HG02870 (cell line): ENCODE measurements around the gene HIF1A.
"Not testable (repeated sequence)": the region's sequence is repeated elsewhere in the genome, so short reads cannot be mapped to it uniquely, and the experiment has no call there.

Source experiments
- ATAC-seq: cut with Tn5 transposase; IDR thresholded peaks from one replicate; pipeline ENCODE4 v1.9.1; 2021; ENCODE audit warnings: mild to moderate bottlenecking, moderate library complexity; ENCODE audit not compliant: unreplicated experiment

The HIF1A gene

DNA sequence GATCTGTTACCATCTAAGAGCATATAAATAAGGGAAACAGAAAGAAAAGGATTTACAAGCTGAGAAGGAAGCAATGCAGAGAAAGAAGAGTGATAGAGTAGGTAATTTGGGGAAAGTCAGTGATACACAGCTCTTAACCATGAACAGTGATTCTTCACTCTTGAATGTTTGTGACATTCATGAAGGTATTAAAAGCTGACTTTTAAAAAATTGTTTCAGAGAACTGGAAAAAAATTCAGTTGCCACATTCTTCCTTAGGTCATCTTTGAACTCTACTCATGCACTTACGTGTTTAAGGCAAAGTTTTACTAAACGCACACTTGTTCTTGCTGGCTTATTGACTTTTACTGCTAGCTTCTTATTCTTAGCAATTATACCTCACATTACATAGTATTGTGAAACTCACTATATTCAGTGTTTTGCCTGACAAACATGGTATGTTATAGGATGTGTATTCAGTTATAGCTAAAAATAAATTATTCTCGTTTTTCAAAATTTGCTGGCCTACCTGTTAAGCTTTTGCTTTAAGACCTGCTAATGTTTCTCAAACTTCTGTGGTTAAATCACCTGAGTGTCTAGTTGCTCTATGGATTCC is 10.9 kb downstream of the HIF1A start:
- no peak for ATAC-seq

DNA sequence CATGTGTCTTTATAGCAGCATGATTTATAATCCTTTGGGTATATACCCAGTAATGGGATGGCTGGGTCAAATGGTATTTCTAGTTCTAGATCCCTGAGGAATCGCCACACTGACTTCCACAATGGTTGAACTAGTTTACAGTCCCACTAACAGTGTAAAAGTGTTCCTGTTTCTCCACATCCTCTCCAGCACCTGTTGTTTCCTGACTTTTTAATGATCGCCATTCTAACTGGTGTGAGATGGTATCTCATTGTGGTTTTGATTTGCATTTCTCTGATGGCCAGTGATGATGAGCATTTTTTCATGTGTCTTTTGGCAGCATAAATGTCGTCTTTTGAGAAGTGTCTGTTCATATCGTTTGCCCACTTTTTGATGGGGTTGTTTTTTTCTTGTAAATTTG is 12.5 kb downstream of the HIF1A start:
- not testable (repeated sequence) for ATAC-seq

DNA sequence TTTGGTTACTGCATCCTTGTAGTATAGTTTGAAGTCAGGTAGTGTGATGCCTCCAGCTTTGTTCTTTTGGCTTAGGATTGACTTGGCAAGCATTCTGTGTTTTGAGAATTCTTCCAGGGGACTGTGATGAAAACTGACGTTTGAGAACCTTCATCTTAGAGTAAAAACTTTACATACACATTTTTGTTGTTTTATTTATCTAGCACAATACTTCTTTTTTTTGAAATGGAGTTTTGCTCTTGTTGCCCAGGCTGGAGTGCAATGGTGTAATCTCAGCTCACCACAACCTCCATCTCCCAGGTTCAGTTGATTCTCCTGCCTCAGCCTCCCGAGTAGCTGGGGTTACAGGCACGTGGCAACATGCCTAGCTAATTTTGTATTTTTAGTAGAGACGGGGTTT is 13.4 kb downstream of the HIF1A start:
- not testable (repeated sequence) for ATAC-seq

GRCh38 chr14:61710853-61711817 is 15.8 kb downstream of the HIF1A start:
- no peak for ATAC-seq

DNA sequence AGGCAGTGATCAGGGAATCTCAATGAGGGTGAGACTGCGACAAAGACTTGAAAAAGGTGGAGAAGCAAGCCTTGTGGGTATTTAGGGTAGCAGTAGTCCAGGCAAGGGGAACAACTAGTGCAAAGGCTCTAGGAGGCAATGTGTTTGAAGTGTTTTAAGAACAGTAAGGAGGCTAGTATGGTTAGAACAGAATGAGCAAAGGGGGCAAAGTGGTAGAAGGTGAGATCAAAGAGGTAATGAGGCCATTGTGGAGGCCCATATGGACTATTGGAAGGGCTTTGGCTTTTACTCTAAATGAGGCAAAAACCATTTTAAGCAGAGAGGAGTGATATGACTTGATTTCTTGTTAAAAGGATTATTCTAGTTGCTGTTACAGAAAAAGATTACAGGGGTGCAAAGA is 16.8 kb downstream of the HIF1A start:
- ATAC-seq = no peak

- ATAC-seq = no peak
These were observed 18.6 kb downstream of the HIF1A start for GRCh38 chr14:61713724-61714437.

GRCh38 chr14:61716956-61717355 is 21.6 kb downstream of the HIF1A start:
- ATAC-seq = no peak

GRCh38 chr14:61718039-61718438 is 22.7 kb downstream of the HIF1A start:
- ATAC-seq = no peak

- no peak for ATAC-seq
These were observed 24.3 kb downstream of the HIF1A start for GRCh38 chr14:61719344-61720293.

DNA sequence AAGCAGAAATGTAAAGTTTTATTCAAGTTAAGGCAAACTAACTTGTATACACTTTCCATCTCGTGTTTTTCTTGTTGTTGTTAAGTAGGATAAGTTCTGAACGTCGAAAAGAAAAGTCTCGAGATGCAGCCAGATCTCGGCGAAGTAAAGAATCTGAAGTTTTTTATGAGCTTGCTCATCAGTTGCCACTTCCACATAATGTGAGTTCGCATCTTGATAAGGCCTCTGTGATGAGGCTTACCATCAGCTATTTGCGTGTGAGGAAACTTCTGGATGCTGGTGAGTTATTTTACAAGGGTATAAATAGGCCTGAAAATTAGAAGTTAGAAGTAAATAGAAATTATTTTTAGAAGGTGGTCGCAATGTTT is 25.0 kb downstream of the HIF1A start:
- no peak for ATAC-seq

DNA sequence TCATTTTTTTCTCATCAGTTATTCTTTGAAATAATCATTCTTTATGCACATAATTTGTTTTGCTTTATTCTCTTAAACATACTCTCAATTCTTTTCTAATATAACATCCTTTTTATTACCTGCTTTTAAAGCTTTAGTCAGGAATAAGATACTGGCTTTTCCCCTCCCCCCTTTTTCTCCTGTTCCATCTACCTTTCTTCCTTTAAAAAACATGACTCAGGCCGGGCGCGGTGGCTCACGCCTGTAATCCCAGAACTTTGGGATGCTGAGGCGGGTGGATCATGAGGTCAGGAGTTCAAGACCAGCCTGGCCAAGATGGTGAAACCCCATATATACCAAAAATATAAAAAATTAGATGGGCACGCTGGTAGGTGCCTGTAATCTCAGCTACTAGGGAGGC is 25.4 kb downstream of the HIF1A start:
- ATAC-seq = no peak

GRCh38 chr14:61724133-61724532 is 28.8 kb downstream of the HIF1A start:
- no peak for ATAC-seq

DNA sequence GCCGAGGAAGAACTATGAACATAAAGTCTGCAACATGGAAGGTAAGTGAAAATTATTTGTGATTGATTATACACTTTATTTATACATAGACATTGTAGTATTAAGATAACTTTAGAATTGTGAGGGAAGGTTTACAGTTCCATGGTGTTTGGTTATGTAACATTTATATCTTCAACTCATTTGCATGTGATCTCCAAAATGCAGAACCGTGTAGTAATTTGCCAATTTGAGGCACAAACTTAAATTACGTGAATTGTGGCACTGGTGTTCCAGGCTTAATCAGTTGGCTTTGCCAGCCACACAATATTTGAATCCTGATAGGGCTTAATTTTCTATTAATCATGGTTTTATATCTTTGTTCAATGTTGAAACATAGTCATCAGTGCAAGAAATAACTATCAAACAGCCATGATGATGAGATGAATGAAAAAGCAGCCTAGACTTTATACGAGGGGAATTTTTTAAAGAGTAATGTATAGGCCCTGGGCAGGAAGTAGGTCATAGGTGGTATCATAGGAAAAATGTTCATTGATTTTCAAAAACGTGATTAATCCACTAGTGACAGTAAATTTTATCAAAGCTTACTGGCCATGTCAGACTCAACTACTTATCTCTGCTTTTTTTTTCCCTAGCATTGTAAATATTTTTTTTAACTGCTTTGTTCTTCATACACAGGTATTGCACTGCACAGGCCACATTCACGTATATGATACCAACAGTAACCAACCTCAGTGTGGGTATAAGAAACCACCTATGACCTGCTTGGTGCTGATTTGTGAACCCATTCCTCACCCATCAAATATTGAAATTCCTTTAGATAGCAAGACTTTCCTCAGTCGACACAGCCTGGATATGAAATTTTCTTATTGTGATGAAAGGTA is 31.7 kb downstream of the HIF1A start:
- no peak for ATAC-seq

DNA sequence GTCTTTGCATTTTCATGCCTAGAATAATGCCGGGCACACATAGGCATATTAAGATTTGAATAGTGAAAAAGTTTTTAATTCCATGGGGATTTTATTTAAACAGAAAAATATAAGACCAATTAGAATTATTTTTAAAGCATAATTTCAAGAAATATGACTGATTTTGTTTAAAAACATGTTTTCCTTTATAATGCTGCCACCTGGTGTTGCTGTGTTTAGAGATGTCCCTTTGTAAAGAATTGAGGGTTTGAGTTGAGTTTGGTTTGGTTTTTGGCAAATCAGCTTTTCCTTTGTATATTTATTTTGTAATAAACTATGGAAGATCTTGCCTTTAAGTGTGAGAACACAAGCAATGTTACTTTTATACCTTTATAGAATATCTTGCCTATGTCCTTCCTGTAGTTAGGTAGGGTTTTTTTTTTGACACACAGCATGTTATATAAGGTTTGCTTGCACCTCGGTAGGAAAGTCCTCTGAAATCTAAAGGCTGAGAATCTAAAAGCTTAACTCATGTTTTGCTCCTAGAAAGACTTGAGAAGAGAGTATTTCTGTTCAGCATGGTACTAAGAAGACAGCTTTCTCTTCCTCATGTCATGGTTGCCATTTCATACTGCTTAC is 35.6 kb downstream of the HIF1A start:
- ATAC-seq = no peak

GRCh38 chr14:61733972-61734371 is 38.7 kb downstream of the HIF1A start:
- ATAC-seq = no peak

DNA sequence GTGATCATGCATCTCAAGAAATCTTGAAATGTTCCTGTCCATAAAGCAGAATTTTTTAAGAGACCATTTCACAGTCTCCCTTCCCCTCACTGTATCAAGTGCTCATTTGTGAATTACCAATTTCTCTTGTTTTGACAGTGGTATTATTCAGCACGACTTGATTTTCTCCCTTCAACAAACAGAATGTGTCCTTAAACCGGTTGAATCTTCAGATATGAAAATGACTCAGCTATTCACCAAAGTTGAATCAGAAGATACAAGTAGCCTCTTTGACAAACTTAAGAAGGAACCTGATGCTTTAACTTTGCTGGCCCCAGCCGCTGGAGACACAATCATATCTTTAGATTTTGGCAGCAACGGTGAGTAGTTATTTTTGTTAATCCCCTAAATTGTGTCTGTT is 41.4 kb downstream of the HIF1A start:
- no peak for ATAC-seq

DNA sequence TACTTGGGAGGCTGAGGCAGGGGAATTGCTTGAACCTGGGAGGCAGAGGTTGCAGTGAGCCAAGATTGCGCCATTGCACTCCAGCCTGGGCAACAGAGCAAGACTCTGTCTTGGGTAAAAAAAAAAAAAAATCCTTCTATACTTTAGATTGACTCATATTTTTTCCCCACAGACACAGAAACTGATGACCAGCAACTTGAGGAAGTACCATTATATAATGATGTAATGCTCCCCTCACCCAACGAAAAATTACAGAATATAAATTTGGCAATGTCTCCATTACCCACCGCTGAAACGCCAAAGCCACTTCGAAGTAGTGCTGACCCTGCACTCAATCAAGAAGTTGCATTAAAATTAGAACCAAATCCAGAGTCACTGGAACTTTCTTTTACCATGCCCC is 42.6 kb downstream of the HIF1A start:
- no peak for ATAC-seq

DNA sequence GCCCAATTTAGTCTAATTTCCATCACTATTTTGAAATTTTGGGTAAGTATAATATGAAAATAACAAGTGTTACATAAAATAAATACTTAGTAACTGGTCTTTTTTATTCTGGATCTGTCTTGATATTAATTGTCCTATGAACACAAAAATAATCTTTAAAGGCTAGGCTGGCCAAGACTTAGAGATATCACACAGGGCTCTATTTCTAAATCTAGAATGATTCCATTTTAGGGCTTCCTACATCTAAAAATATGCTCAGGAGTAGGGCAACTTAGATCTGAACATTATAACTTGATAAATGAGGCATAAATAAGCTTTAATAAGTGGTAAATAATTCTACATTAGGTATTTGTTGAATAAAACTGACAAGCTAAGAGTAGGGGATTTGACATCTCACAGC is 43.8 kb downstream of the HIF1A start:
- ATAC-seq = no peak

GRCh38 chr14:61742371-61742770 is 47.1 kb downstream of the HIF1A start:
- no peak for ATAC-seq
